AG04449 (cell line): ENCODE measurements around the gene DLG3.

Experiments used
- CTCF ChIA-PET: fragments of 350-600 bp; formaldehyde crosslinking; extraction: SDS; loops from one replicate; lab custom pipeline; 2021; ENCODE audit warnings: antibody characterized with exemption; lab: Yijun Ruan, JAX
- POLR2A ChIA-PET: fragments of 400-600, 350-600 bp; formaldehyde crosslinking; extraction: SDS; loops from one replicate; lab custom pipeline; 2020; ENCODE audit warnings: antibody characterized with exemption, inconsistent platforms; lab: Yijun Ruan, JAX
- DNase-seq: peaks from one replicate; pipeline ENCODE4 v3.0.0-alpha.2; 2010; ENCODE audit warnings: low read depth, low spot score
- H3K4me3 ChIP-seq: 2 replicates; pipeline ENCODE4 v1.5.1; 2011; ENCODE audit warnings: low read depth, mild to moderate bottlenecking, control low read depth, low read length
- CTCF ChIP-seq: IDR thresholded peaks from one replicate; pipeline ENCODE4 v1.5.1; 2011; ENCODE audit warnings: mild to moderate bottlenecking, moderate library complexity, low read length, control low read depth, inconsistent platforms; ENCODE audit not compliant: insufficient read depth; ENCODE audit errors: missing control alignments

DLG3 gene

GRCh38 chrX:70464051-70464450 is 19.4 kb downstream of the DLG3 start:
- DNase-seq = no peak
- no peak for TF ChIP-seq CTCF
- ChIA-PET POLR2A (no interaction called here), CTCF (interaction anchor here (0.8 kb wide), 1 partner anchor 30 kb away, joined by 3 read pairs; no protein-coding TSS in a partner anchor)
- H3K4me3 ChIP-seq = no peak overlapping the region

DNA sequence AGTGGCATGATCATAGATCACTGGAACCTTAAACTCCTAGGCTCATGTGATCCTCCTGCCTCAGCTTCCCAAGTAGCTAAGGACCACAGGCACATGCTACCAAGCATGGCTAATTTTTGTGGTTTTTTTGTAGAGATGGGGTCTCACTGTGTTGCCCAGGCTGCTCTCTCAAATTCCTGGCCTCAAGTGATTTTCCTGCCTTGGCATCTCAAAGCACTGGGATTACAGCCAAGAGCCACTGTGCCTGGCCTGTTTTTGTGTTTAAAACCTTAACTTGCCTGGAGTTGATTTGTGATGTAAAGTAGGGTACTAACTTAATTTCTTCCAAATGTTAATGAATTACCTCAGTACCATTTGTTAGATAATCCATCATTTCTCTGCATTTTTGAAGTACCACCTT is 22.3 kb downstream of the DLG3 start:
- ChIA-PET POLR2A (no interaction called here), CTCF (no interaction called here)
- no peak overlapping the region for H3K4me3 ChIP-seq
- DNase-seq = no peak
- no peak for TF ChIP-seq CTCF

DNA sequence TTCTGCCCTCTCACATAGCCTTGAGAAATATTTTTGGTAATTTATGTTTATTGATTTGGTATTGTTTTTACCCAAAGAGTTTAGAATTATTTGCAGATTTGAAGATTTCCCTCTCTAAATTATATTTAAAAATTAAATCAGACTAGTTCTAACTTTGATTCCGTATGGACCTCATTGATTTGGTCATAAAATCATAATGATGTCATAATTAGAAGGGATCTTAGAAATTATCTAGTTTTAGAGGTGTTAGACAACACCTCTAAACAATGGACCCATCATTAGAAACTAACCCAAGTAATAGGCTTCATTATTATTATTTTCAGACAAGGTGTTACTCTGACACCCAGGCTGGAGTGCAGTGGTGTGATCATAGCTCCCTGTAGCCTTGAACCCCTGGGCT is 24.1 kb downstream of the DLG3 start:
- CTCF ChIA-PET = interaction anchor here (1.0 kb wide), 1 partner anchor 8 kb away, joined by 3 read pairs; no protein-coding TSS in a partner anchor
- TF ChIP-seq CTCF = no peak
- POLR2A ChIA-PET = no interaction called here
- no peak overlapping the region for H3K4me3 ChIP-seq
- no peak for DNase-seq

- CTCF ChIA-PET = interaction anchor here (0.7 kb wide), 1 partner anchor 194 kb away, joined by 3 read pairs; no protein-coding TSS in a partner anchor
- POLR2A ChIA-PET = no interaction called here
- no peak overlapping the region for H3K4me3 ChIP-seq
- DNase-seq = no peak
- TF ChIP-seq CTCF = no peak
Observed at GRCh38 chrX:70470850-70471289, 26.2 kb downstream of the DLG3 start.

DNA sequence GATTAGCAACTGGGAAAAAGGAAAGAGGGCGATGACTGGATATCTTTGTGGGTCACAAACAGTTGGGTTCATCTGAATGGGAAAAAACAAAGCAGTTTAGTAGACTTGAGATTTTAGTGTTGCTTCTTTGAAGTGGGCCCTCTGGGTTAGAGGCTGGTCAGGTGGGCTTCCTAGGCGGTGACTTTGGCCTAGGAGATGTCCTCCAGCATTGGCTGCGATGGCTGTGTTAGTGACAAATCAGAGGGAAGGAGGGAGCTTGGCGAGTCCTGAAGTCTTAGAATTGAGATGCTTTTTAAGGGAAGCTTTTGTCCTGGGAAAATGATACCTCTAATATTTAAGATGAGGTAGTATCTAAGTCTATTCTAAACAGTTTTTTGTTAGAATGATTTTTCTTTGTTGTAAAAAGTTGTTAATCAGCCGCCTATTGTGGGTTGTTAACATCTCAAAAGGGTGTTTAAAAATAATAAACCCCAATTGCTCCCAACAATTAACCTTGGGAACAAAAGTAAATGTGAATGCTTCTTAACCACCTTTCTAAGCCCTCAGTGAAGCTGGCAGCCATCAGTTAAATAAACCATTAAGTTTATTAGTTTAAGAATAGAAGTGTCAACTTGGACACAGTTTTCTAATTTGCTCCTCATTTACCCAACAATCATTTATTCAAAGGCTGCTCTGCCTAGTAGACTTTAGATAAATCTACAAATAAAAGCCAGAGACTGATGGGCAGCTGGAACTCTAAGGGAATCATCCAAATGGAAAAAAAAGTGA is 31.7 kb downstream of the DLG3 start:
- H3K4me3 ChIP-seq = no peak overlapping the region
- CTCF ChIA-PET = interaction anchor here (1.0 to 2.4 kb wide), 4 partner anchors 8 to 78 kb away, joined by 3 to 14 read pairs (median 3); no protein-coding TSS in a partner anchor
- POLR2A ChIA-PET = no interaction called here
- no peak for DNase-seq
- no peak for TF ChIP-seq CTCF

DNA sequence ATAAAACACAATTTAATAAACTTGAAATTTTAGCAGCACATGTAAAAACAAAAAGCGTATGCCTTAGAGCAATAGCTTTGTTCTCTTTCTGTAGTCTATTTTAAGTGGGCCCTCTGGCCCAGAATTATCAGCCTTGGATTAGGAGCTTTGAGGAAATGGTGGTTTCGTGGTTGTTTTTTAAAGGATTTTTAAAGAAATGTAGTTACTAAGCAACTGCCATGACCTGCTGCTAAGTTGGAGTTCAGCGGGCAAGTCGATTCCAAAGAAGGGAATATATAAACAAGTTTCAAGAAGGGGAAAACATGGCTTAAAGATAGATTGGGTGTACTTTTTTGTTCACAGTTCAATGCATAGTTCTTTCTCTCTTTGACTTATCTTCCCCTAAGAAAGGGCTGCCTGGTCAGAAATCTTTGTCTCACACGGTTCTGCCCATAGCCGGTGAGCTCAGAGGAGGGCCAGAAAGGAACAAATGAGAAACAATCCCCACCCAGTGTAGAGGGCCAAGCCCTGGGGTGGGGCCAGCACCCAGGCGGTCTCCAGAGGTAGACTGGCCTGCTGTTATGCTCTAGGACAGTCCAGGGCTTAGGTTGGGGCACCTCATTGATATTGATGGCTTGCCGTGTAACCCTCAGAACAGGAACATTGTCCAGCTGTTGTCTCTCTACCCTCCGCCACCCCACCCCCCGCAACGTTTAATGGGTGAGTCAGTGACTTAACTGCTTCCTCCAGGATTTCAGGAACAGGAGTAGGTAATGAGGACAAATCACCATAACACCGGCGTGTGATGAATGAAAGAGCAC is 32.5 kb downstream of the DLG3 start:
- ChIA-PET CTCF (interaction anchor here (1.0 to 2.4 kb wide), 4 partner anchors 9 to 77 kb away, joined by 3 to 14 read pairs (median 3); no protein-coding TSS in a partner anchor), POLR2A (no interaction called here)
- TF ChIP-seq CTCF = no peak
- DNase-seq = no peak
- H3K4me3 ChIP-seq = no peak overlapping the region
